ENCODE results near the gene IL17B.

IL17B gene

GRCh38 chr5:149419859-149420544 lies 40.9 kb upstream of the IL17B start:
- no peak overlapping the region for H3K27ac ChIP-seq
- no peak for TF ChIP-seq ZFX (IDR thresholded peaks at IDR 0.05)
- TF ChIP-seq CTCF (conservative IDR thresholded peaks at IDR 0.05): no peak

- no peak overlapping the region for H3K27ac ChIP-seq
Measured at GRCh38 chr5:149419532-149419858, 40.4 kb upstream of the IL17B start.

GRCh38 chr5:149418910-149419531 lies 39.9 kb upstream of the IL17B start:
- TF ChIP-seq CTCF (conservative IDR thresholded peaks at IDR 0.05) (no peak), ZFX (IDR thresholded peaks at IDR 0.05) (no peak)
- no peak overlapping the region for H3K27ac ChIP-seq

More at GRCh38 chr5:149419532-149419858, 40.4 kb upstream of the IL17B start:
- TF ChIP-seq ZFX (IDR thresholded peaks at IDR 0.05) (no peak), CTCF (conservative IDR thresholded peaks at IDR 0.05) (no peak)

- no peak overlapping the region for H3K27ac ChIP-seq
- no peak for TF ChIP-seq CTCF (conservative IDR thresholded peaks at IDR 0.05)
- no peak for TF ChIP-seq ZFX (IDR thresholded peaks at IDR 0.05)
Measured at GRCh38 chr5:149417711-149418368, 38.7 kb upstream of the IL17B start.

- TF ChIP-seq ZFX (IDR thresholded peaks at IDR 0.05) (no peak), CTCF (conservative IDR thresholded peaks at IDR 0.05) (no peak)
- no peak overlapping the region for H3K27ac ChIP-seq
Measured at GRCh38 chr5:149416987-149417710, 38.1 kb upstream of the IL17B start.

- H3K27ac ChIP-seq: no peak overlapping the region
- no peak for TF ChIP-seq CTCF (conservative IDR thresholded peaks at IDR 0.05)
- TF ChIP-seq ZFX (IDR thresholded peaks at IDR 0.05): no peak
Measured at GRCh38 chr5:149415066-149415967, 36.2 kb upstream of the IL17B start.
